A673 (cell line): ENCODE measurements around the gene TOLLIP. TPM values are rescaled to one million over a fixed set of nuclear protein-coding genes. Genes with fewer than 3 reads are reported as not detected.

Experiments used
- BruUV-seq: library from RNA; stranded (reverse); fragments of 400-500 nt; replicated peaks from 2 replicates; lab custom pipeline; 2021; lab: Mats Ljungman, UMichigan
- CTCF ChIA-PET: fragments of 300-600 bp; sonication (Branson Sonifier 250); formaldehyde crosslinking; loops from one replicate; lab custom pipeline; 2022; ENCODE audit warnings: antibody characterized with exemption; lab: Charles Lee
- POLR2A ChIA-PET: fragments of 300-600 bp; sonication (Branson Sonifier 250); formaldehyde crosslinking; loops from one replicate; lab custom pipeline; 2022; ENCODE audit warnings: antibody characterized with exemption; ENCODE audit not compliant: low non-redundant PET; lab: Charles Lee
- DNase-seq: peaks from one replicate; pipeline ENCODE4 v3.0.0-alpha.2; 2015; ENCODE audit warnings: low spot score
- H3K27ac ChIP-seq: fragments of 200-600 bp; sonication (generic); 2 replicates; pipeline ENCODE4 v1.5.1; 2016; ENCODE audit warnings: mixed run types, low read depth, mild to moderate bottlenecking, mixed read lengths, antibody characterized with exemption, low read length; ENCODE audit not compliant: poor library complexity, severe bottlenecking
- H3K27me3 ChIP-seq: fragments of 200-600 bp; sonication (generic); replicated peaks from 2 replicates; pipeline ENCODE4 v1.6.1; 2017; ENCODE audit warnings: mixed run types, low read depth, mild to moderate bottlenecking, mixed read lengths, antibody characterized with exemption, low read length; ENCODE audit not compliant: insufficient read depth, poor library complexity
- H3K36me3 ChIP-seq: fragments of 200-600 bp; sonication (generic); 2 replicates; pipeline ENCODE4 v1.6.1; 2016; ENCODE audit warnings: mixed run types, mild to moderate bottlenecking, mixed read lengths, antibody characterized with exemption, low read length; ENCODE audit not compliant: insufficient read depth, poor library complexity, severe bottlenecking
- H3K4me1 ChIP-seq: fragments of 200-600 bp; sonication (generic); 2 replicates; pipeline ENCODE4 v1.6.1; 2017; ENCODE audit warnings: mixed run types, mild to moderate bottlenecking, mixed read lengths, antibody characterized with exemption, low read length; ENCODE audit not compliant: insufficient read depth, poor library complexity, severe bottlenecking
- H3K4me3 ChIP-seq: fragments of 200-600 bp; sonication (generic); 2 replicates; pipeline ENCODE4 v1.5.1; 2016; ENCODE audit warnings: low read depth, mixed run types, mild to moderate bottlenecking, mixed read lengths, low read length; ENCODE audit not compliant: poor library complexity, severe bottlenecking
- H3K9me3 ChIP-seq: fragments of 200-600 bp; sonication (generic); 2 replicates; pipeline ENCODE4 v1.6.1; 2016; ENCODE audit warnings: mixed run types, low read depth, mild to moderate bottlenecking, mixed read lengths, antibody characterized with exemption, low read length; ENCODE audit not compliant: poor library complexity, severe bottlenecking
- EZH2 ChIP-seq: fragments of 200-600 bp; sonication (generic); IDR thresholded peaks from 2 replicates; pipeline ENCODE4 v1.6.1; 2017; ENCODE audit warnings: borderline replicate concordance, low read depth, mild to moderate bottlenecking, mixed read lengths, antibody characterized with exemption, low read length; ENCODE audit not compliant: poor library complexity, severe bottlenecking
- intact Hi-C: fragments of 100-400 bp; cut with micrococcal nuclease; formaldehyde crosslinking; loops from one replicate; pipeline ENCODE4 v1.10.0; 2022; ENCODE audit not compliant: unreplicated experiment
- total RNA-seq: library from RNA; stranded (reverse); gene quantifications from 2 replicates; pipeline ENCODE4 v1.2.3, GENCODE V29; 2021
- TF ChIP-seq, protein P1 (sequence below): fragments of 300-800, 200-600 bp; sonication (generic); conservative IDR thresholded peaks from 2 replicates; pipeline ENCODE4 v1.5.1; 2017; ENCODE audit warnings: low read depth, mild to moderate bottlenecking, antibody characterized with exemption, low read length, moderate library complexity, mixed read lengths

Gene TOLLIP
- total RNA-seq, 1 experiment from 2014 or later = 32.5 TPM

DNA sequence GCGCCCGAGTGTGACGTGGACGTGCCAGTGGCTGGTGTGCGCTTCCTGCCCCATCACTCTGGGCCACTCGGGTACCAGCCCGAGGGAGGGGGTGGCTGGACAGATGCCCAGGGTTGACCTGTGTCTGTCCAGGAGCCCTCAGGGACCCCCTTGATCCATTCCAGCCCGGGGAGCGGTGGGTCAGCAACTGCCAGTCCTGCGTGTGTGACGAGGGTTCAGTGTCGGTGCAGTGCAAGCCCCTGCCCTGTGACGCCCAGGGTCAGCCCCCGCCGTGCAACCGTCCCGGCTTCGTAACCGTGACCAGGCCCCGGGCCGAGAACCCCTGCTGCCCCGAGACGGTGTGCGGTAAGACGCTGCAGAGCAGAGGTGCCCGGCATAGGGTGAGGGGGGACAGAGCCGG lies 52.1 kb downstream of the TOLLIP start:
- H3K36me3 ChIP-seq = no peaks in the 10 kb centered on the region
- H3K27me3 ChIP-seq = no peaks in the 10 kb centered on the region
- TF ChIP-seq, protein P1, sequence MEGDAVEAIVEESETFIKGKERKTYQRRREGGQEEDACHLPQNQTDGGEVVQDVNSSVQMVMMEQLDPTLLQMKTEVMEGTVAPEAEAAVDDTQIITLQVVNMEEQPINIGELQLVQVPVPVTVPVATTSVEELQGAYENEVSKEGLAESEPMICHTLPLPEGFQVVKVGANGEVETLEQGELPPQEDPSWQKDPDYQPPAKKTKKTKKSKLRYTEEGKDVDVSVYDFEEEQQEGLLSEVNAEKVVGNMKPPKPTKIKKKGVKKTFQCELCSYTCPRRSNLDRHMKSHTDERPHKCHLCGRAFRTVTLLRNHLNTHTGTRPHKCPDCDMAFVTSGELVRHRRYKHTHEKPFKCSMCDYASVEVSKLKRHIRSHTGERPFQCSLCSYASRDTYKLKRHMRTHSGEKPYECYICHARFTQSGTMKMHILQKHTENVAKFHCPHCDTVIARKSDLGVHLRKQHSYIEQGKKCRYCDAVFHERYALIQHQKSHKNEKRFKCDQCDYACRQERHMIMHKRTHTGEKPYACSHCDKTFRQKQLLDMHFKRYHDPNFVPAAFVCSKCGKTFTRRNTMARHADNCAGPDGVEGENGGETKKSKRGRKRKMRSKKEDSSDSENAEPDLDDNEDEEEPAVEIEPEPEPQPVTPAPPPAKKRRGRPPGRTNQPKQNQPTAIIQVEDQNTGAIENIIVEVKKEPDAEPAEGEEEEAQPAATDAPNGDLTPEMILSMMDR = no peak
- TF ChIP-seq EZH2 = no peak
- no peak overlapping the region for H3K27ac ChIP-seq
- H3K4me3 ChIP-seq = no peak overlapping the region
- CTCF ChIA-PET = no interaction called here
- H3K4me1 ChIP-seq = no peaks in the 10 kb centered on the region
- intact Hi-C loops = no loop called here
- H3K9me3 ChIP-seq = no peaks in the 10 kb centered on the region
- POLR2A ChIA-PET = no interaction called here
- no peak for DNase-seq
- BruUV-seq = no TSS peak

DNA sequence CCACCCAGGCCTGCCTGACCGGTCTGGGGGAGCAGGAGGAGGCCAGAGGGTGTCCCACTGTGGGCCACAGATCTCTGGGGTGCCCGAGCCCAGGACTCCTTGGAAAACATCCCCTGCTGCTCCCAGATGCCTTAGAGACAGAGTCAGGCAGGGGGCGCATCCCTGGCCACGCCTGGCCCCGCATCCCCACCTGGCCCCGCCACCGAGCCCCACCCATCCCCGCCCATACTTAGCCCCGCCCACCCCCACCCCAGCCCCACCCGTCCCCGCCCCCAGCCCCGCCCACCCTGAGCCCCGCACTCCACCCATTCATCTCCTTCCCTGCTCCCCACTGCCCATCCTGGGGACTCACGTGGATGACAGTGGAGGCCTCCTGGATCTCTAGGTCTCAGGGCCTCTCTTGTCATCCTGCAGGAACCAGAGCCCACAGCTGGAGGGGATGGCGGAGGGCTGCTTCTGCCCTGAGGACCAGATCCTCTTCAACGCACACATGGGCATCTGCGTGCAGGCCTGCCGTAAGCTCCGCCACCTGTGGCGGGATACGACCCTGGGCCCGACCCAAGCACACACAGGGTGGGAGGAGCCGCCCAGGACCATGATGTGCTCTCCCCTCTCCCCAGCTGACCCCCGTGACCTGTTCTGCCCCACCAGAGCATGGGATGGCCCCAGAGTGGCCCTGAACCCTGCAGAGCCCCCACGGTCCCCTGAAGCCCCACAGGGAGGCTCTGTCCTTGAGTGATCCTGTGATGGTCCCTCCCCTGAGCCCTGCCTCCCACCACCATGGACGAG lies 53.0 kb downstream of the TOLLIP start:
- no peak overlapping the region for H3K4me3 ChIP-seq
- DNase-seq = no peak
- intact Hi-C loops = no loop called here
- BruUV-seq = no TSS peak
- ChIA-PET POLR2A (no interaction called here), CTCF (no interaction called here)
- H3K27me3 ChIP-seq = no peaks in the 10 kb centered on the region
- H3K27ac ChIP-seq = no peak overlapping the region
- no peaks in the 10 kb centered on the region for H3K9me3 ChIP-seq
- H3K4me1 ChIP-seq = no peaks in the 10 kb centered on the region
- no peaks in the 10 kb centered on the region for H3K36me3 ChIP-seq
- TF ChIP-seq, protein P1 = no peak
- no peak for TF ChIP-seq EZH2

DNA sequence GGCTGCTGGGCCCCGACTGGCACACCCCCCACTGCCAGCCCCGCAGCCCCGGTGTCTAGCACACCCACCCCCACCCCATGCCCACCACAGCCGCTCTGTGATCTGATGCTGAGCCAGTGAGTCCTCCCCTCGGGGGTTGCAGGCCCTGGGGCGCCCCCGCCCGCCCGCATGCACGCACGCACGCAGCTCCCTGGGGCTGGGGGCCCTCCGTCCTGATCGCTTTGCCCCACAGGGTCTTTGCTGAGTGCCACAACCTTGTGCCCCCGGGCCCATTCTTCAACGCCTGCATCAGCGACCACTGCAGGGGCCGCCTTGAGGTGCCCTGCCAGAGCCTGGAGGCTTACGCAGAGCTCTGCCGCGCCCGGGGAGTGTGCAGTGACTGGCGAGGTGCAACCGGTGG lies 54.3 kb downstream of the TOLLIP start:
- no peak for DNase-seq
- CTCF ChIA-PET = no interaction called here

More for the DNA sequence above, 54.3 kb downstream of the TOLLIP start:
- H3K4me1 ChIP-seq = no peaks in the 10 kb centered on the region
- H3K27ac ChIP-seq = no peak overlapping the region
- POLR2A ChIA-PET = no interaction called here
- no TSS peak for BruUV-seq
- intact Hi-C loops = no loop called here
- no peaks in the 10 kb centered on the region for H3K9me3 ChIP-seq
- no peaks in the 10 kb centered on the region for H3K36me3 ChIP-seq
- TF ChIP-seq, protein P1 = no peak
- TF ChIP-seq EZH2 = no peak
- H3K4me3 ChIP-seq = no peak overlapping the region
- H3K27me3 ChIP-seq = no peaks in the 10 kb centered on the region
